ENCODE data around the gene TRIM7. TPM values are rescaled to one million over a fixed set of nuclear protein-coding genes. Genes with fewer than 3 reads are reported as not detected.

TRIM7 gene
- total and polyA plus RNA-seq, 9 of the 15 experiments (the other 6 are each of a cell fraction or from before 2014, with no cell fraction given): 2.6 to 14.9 (median 8.9) TPM

DNA sequence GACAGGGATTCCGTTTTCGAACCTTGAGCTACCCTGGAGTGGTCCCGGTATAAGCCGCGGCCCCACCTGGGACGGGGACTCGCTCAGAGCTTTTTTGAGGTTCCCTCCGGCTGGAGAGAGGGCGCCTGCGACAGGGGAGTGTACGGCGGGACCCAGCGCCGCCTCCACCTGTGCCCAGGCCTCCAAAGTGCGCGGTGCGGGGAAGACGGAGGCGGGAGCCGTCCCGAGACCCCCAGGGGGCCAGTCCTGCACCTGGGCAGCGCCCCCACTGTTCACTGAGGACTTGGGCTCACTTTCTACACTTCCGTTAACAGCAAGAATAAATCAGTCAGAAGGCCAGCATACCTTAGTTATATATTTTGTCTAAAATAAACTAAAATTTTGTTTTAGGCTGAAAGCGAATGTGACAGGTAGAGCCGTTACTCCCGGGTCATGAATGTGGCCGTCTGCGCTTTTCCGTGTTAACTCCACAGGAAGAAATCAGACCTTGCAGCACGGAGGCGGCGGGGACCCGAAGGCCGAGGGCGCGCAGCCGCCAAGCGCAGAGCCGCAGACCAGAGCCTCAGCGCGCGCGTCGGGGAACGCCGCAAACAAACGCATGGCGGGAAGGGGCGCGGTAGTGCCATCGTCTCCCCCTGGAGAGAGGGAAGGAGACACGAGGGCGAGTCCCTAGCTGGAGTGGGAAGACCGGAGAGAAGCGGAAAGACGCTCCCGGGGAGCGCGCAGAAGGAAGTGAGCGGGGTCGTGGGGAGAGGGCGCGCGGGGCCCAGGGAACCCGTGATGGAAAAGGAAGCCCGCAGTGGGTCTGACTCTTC, 14.1 kb downstream of the TRIM7 start (continued):
- TF ChIP-seq, protein P1, sequence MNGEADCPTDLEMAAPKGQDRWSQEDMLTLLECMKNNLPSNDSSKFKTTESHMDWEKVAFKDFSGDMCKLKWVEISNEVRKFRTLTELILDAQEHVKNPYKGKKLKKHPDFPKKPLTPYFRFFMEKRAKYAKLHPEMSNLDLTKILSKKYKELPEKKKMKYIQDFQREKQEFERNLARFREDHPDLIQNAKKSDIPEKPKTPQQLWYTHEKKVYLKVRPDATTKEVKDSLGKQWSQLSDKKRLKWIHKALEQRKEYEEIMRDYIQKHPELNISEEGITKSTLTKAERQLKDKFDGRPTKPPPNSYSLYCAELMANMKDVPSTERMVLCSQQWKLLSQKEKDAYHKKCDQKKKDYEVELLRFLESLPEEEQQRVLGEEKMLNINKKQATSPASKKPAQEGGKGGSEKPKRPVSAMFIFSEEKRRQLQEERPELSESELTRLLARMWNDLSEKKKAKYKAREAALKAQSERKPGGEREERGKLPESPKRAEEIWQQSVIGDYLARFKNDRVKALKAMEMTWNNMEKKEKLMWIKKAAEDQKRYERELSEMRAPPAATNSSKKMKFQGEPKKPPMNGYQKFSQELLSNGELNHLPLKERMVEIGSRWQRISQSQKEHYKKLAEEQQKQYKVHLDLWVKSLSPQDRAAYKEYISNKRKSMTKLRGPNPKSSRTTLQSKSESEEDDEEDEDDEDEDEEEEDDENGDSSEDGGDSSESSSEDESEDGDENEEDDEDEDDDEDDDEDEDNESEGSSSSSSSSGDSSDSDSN (IDR thresholded peaks at IDR 0.05; ENCODE audit: borderline replicate concordance in 1 of 2, low read depth in 2 of 2, low read length in 2 of 2): peak in 1 of 2 experiments; percentile 63; a peak in 1 of 4 replicates
- TF ChIP-seq ZNF589 (CRISPR knock-in tag; IDR thresholded peaks at IDR 0.05; ENCODE audit: low read depth) (no peak), ZBED1 (IDR thresholded peaks at IDR 0.05) (0 out of 2 replicates have a peak, but pooled peaks have one; percentile 57), SLC30A9 (CRISPR knock-in tag; IDR thresholded peaks at IDR 0.05) (no peak), ZNF444 (CRISPR knock-in tag; IDR thresholded peaks at IDR 0.05) (no peak), HNRNPK (IDR thresholded peaks at IDR 0.05; ENCODE audit: low read depth, low read length, poor library complexity, severe bottlenecking) (no peak), HNRNPLL (IDR thresholded peaks at IDR 0.05; ENCODE audit: low read depth, low read length, poor library complexity, severe bottlenecking) (no peak), KAT2B (IDR thresholded peaks at IDR 0.05; ENCODE audit: low read depth, low read length) (no peak), KDM4B (IDR thresholded peaks at IDR 0.05; ENCODE audit: borderline replicate concordance in 2 of 2, low read depth in 1 of 2) (peak in 1 of 2 experiments; percentile 35; a peak in 1 of 4 replicates), NFRKB (IDR thresholded peaks at IDR 0.05; ENCODE audit: low read depth) (no peak; the same call in 1 of the 2 replicates), ELF2 (CRISPR knock-in tag; IDR thresholded peaks at IDR 0.05) (no peak)
- TF ChIP-seq, protein P2, sequence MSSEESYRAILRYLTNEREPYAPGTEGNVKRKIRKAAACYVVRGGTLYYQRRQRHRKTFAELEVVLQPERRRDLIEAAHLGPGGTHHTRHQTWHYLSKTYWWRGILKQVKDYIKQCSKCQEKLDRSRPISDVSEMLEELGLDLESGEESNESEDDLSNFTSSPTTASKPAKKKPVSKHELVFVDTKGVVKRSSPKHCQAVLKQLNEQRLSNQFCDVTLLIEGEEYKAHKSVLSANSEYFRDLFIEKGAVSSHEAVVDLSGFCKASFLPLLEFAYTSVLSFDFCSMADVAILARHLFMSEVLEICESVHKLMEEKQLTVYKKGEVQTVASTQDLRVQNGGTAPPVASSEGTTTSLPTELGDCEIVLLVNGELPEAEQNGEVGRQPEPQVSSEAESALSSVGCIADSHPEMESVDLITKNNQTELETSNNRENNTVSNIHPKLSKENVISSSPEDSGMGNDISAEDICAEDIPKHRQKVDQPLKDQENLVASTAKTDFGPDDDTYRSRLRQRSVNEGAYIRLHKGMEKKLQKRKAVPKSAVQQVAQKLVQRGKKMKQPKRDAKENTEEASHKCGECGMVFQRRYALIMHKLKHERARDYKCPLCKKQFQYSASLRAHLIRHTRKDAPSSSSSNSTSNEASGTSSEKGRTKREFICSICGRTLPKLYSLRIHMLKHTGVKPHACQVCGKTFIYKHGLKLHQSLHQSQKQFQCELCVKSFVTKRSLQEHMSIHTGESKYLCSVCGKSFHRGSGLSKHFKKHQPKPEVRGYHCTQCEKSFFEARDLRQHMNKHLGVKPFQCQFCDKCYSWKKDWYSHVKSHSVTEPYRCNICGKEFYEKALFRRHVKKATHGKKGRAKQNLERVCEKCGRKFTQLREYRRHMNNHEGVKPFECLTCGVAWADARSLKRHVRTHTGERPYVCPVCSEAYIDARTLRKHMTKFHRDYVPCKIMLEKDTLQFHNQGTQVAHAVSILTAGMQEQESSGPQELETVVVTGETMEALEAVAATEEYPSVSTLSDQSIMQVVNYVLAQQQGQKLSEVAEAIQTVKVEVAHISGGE (CRISPR knock-in tag; IDR thresholded peaks at IDR 0.05): no peak
- TF ChIP-seq, protein P3, sequence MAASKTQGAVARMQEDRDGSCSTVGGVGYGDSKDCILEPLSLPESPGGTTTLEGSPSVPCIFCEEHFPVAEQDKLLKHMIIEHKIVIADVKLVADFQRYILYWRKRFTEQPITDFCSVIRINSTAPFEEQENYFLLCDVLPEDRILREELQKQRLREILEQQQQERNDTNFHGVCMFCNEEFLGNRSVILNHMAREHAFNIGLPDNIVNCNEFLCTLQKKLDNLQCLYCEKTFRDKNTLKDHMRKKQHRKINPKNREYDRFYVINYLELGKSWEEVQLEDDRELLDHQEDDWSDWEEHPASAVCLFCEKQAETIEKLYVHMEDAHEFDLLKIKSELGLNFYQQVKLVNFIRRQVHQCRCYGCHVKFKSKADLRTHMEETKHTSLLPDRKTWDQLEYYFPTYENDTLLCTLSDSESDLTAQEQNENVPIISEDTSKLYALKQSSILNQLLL (CRISPR knock-in tag; IDR thresholded peaks at IDR 0.05; ENCODE audit: borderline replicate concordance): no peak
- TF ChIP-seq, protein P4, sequence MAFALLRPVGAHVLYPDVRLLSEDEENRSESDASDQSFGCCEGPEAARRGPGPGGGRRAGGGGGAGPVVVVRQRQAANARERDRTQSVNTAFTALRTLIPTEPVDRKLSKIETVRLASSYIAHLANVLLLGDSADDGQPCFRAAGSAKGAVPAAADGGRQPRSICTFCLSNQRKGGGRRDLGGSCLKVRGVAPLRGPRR (CRISPR knock-in tag; IDR thresholded peaks at IDR 0.05): no peak
- TF ChIP-seq, protein P5, sequence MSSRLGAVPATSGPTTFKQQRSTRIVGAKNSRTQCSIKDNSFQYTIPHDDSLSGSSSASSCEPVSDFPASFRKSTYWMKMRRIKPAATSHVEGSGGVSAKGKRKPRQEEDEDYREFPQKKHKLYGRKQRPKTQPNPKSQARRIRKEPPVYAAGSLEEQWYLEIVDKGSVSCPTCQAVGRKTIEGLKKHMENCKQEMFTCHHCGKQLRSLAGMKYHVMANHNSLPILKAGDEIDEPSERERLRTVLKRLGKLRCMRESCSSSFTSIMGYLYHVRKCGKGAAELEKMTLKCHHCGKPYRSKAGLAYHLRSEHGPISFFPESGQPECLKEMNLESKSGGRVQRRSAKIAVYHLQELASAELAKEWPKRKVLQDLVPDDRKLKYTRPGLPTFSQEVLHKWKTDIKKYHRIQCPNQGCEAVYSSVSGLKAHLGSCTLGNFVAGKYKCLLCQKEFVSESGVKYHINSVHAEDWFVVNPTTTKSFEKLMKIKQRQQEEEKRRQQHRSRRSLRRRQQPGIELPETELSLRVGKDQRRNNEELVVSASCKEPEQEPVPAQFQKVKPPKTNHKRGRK (tag; IDR thresholded peaks at IDR 0.05): no peak
